Adrenal gland (tissue), 5 donors: ENCODE results near the gene UBE2D1.

Experiments used
- POLR2A ChIP-seq, 2 donors: fragments of 450-650 bp; IDR thresholded peaks; one replicate each; pipeline ENCODE4 v1.6.1; 2017; ENCODE audit warnings: antibody characterized with exemption in 2 of 2, mild to moderate bottlenecking in 2 of 2, moderate library complexity in 1 of 2
- TF ChIP-seq, protein P1 (sequence below), 6 experiments: fragments of 450-650 bp in 4 of 6; fragments of 200-600 bp in 2 of 6; sonication (generic) in 1 of 6; IDR thresholded peaks; 1 replicate in 5 of 6; 2 replicates in 1 of 6; pipeline versions ENCODE4 v1.5.1 to v1.8.0; 2016 to 2021; ENCODE audit warnings: antibody characterized with exemption in 6 of 6, mild to moderate bottlenecking in 2 of 6, moderate library complexity in 1 of 6
- donor health status: DM: no; HTN: no; CAD: no.

GRCh38 chr10:58307676-58308075 lies 27.1 kb upstream of the UBE2D1 start:
- TF ChIP-seq, protein P1, sequence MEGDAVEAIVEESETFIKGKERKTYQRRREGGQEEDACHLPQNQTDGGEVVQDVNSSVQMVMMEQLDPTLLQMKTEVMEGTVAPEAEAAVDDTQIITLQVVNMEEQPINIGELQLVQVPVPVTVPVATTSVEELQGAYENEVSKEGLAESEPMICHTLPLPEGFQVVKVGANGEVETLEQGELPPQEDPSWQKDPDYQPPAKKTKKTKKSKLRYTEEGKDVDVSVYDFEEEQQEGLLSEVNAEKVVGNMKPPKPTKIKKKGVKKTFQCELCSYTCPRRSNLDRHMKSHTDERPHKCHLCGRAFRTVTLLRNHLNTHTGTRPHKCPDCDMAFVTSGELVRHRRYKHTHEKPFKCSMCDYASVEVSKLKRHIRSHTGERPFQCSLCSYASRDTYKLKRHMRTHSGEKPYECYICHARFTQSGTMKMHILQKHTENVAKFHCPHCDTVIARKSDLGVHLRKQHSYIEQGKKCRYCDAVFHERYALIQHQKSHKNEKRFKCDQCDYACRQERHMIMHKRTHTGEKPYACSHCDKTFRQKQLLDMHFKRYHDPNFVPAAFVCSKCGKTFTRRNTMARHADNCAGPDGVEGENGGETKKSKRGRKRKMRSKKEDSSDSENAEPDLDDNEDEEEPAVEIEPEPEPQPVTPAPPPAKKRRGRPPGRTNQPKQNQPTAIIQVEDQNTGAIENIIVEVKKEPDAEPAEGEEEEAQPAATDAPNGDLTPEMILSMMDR (IDR thresholded peaks at IDR 0.05), result no peak
- no peak for TF ChIP-seq POLR2A (IDR thresholded peaks at IDR 0.05)
